HL-60/S4 treated with phorbol 12-myristate 13-acetate at 8.2 ng/mL for 4 days and 3 days (cell line): ENCODE results near the gene TENT5C.
"Not testable (repeated sequence)": the region's sequence is repeated elsewhere in the genome, so short reads cannot be mapped to it uniquely, and the experiment has no call there.

Experiments used
- in situ Hi-C: fragments of 300-500 bp; cut with MboI; formaldehyde crosslinking; loops from 2 replicates; pipeline ENCODE4 v1.15.0; 2022; ENCODE audit warnings: low sequenced_read_pairs

Gene TENT5C

GRCh38 chr1:117605774-117606648 is at the start of gene TENT5C:
TENT5C (plus strand) TSS chr1:117606048; CDS start chr1:117622869, 16,821 bp downstream.
- in situ Hi-C loops = no loop called here

DNA sequence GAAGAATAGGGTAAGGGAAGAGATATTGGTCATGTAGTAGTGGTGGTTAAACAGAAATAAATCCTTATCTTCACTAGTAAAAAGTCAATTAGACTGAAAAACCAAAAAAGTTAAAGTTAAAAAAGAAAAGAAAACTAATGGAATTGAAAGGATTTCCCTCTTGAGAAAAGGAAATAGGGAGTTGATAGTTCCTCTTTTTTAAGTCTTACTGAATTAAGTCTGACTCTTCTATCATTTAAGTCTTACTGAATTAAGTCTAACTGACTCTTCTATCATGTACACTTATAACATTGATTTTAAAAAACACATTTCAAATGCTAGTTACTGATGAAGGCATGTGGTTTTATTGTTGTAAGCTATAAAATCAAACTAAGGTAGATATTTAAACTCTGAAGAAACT is 49.5 kb upstream of the TENT5C start:
- in situ Hi-C loops = no loop called here

GRCh38 chr1:117556976-117557375 is 48.9 kb upstream of the TENT5C start:
- in situ Hi-C loops = no loop called here

GRCh38 chr1:117558451-117558850 is 47.4 kb upstream of the TENT5C start:
- in situ Hi-C loops = not testable (repeated sequence)

DNA sequence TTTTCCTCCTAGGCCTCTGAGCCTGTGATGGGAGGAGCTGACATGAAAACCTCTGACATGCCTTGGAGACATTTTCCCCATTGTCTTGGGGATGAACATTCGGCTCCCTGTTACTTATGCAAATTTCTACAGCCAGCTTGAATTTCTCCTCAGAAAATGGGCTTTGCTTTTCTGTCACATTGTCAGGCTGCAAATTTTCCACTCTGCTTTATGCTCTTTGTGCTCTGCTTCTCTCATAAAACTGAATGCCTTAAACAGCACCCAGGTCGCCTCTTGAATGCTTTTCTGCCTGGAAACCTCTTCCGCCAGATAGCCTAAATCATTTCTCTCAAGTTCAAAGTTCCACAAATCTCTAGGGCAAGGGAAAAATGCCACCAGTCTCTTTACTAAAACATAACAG is 46.7 kb upstream of the TENT5C start:
- in situ Hi-C loops = no loop called here

DNA sequence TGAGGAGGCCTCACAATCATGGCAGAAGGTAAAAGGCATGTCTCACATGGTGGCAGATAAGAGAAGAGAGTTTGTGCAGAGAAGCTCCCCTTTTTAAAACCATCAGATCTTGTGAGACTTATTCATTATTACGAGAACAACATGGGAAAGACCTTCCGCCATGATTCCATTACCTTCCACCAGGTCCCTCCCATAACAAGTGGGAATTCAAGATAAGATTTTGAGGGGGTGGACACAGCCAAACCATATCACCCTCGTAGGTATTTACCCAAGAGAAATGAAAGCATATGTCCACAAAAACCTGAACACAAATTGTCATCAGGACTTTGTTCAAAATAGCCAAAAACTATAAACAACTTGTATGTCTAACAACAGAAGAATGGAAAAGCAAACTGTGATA is 45.9 kb upstream of the TENT5C start:
- in situ Hi-C loops = no loop called here

DNA sequence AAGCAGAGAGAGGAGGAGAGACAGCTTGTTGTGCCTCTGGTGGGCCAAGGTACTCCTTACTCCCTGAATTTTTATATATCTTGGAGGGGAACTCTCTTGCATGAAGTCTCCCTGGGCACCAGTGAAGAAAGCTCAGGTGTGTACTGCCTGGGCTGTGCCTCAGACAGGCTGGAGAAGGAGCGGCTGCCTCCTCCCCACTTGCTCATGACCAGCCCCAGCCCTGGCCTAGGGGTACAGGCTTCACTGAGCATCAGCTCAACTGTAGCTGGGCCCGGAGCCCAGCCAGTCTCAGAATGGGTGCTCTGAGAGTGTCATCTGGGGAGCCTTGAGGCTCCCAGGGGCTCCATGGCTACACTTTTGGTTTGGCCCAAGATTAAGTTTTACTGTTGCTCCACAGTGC is 44.8 kb upstream of the TENT5C start:
- in situ Hi-C loops = no loop called here

DNA sequence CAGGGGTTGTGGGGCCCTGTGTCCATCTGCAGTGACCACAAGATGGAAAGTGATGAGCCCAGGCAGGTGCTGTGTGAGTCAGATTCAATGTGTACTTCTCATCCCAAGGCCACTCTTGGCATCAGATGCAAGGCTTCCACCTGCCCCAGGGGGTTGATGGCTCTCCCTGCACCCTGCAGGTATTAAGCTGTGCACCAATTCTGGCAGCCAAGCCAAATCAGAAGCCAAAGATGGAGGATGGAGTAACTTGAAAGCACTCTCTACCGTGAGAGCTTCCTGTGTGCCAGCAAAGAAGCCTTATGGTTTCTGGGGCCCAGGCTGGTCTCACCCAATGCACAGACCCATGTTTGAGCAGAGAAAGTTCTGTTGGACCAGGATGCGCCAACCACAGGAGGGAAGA is 44.3 kb upstream of the TENT5C start:
- in situ Hi-C loops = no loop called here

- in situ Hi-C loops = no loop called here
Measured at GRCh38 chr1:117562581-117563491, 43.0 kb upstream of the TENT5C start.

GRCh38 chr1:117563492-117563875 is 42.4 kb upstream of the TENT5C start:
- in situ Hi-C loops = no loop called here

DNA sequence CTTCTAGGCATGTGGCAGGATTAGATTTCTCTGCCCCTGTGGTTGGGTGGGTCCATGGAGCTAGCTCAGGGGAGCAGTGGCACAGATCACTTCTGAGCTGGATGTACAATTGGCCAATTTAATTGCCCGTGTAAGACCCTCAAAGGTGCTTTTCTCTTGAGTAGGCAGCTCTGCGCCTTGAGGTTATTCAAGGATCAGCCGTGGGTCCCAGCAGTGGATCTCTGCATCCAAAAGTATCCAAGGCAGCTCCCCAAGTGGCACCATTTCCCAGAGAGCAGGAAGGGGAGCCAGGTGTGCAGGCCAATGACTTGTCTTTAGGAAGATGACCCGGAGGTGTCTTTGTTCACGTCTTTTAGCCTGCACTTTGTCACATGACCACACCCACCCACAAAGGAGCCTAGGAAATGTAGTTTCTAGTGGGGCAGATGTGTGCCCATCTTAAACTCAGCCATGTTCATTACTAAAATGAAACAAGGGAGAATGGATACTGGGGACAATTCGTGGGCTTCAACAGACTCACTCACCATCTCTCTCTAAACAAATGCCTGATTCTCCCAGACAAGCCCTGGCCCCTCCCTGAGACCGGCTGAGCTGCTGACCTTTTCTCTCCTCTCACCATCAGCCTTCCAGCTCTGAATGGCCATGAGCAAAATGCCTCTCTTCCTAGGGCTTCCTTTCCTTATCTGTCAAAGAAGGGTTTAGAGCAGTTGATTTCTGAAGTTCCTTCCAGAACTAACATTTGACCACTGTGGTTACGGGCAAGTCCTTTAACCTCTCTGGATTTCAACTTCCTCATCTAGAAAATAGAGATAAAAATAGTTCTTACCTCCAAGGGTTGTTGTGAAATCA is 41.4 kb upstream of the TENT5C start:
- in situ Hi-C loops = no loop called here

- in situ Hi-C loops = no loop called here
Measured at GRCh38 chr1:117565076-117565556, 40.7 kb upstream of the TENT5C start.

DNA sequence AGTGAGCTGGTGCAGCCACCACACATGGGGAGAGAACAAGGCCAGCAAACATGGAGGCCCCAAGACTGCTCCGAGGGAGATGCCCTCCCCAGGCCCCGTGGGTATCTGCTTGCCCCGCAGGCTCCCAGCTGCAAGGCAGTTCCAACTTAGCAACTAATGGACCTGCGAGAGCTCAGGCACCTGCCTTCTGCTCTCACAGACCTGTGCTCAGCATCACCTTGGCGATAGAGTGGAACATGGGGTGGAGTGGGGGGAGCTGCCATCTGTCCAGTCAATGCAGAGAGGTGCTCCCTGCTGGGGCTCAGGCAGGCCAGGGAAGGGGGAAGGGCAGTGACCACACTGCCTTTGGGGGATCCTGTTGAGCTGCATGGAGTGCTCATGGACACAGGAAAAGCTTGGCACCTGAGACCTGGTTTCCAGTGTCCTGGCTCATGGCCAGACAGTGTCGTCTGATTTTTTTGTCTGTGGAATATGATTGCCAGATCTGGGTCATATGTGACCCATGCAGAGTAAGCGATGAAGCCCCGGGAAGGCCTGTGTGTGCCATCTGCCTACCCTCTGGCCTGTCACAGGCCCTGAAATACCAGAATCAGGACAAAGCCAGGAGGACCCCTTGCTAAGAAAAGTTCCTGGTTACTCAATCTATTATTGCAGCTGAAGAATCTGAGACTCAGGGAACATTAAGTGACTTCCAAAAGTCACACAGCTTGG is 39.9 kb upstream of the TENT5C start:
- in situ Hi-C loops = no loop called here

DNA sequence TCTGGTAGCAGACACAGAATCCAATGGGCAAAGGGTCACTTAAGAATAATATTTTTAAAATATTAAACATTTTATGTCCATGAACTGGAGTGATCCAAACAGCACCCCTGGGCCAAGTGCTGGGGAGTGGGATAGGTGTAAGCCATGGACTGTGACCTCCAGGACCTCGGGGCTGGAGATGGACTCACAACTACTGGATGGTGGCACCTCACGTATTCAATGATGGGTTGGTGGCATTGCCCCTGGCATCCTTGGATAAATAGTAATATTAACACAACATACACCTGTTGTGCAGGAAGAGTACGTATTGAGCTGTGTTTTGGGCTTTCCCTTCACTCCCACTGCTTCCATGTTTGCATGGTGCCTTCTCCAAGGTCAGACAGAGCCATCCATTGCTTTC is 39.3 kb upstream of the TENT5C start:
- in situ Hi-C loops = no loop called here

DNA sequence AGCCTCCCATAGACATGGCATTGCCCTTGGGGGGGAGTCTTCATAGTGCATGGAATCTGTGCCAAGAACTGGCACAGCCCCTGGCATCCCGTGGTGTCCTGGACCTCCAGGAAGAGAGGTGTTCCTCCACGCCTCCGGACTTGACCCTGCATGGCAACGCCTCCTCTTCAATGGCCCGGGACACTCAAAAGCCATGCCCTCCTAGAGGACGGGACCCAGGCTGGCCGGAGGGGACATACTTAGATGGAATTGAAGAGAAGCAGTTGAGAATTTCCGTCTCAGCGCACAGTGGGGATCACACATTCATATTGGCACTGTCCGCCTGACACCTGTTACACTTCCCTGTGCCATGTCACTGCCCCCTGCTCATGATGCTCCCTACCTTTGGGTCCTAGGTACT is 38.4 kb upstream of the TENT5C start:
- in situ Hi-C loops = no loop called here

- in situ Hi-C loops = no loop called here
Measured at GRCh38 chr1:117567976-117568375, 37.9 kb upstream of the TENT5C start.

GRCh38 chr1:117568999-117569398 is 36.8 kb upstream of the TENT5C start:
- in situ Hi-C loops = no loop called here

GRCh38 chr1:117569856-117570255 is 36.0 kb upstream of the TENT5C start:
- in situ Hi-C loops = no loop called here

DNA sequence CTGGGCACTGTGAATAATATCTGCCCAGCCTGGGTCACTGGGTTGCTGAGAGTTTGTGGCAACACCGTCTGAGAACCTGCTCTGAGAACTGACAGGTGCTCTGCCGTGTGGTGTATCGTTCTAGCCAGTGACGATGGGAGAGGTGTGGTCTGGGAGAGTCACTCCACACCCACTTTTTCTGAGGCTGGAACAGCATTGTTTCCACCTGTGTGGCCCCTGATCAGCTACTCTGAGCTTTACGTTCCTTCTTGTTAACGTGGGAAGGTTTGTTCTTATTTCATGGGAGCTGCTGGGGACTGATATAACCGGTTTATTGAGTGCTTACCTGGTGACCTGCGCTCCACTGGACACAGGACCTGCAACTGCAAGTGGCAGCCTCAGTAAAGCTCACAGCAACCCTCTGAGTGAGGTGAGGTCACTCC is 34.8 kb upstream of the TENT5C start:
- in situ Hi-C loops = no loop called here

DNA sequence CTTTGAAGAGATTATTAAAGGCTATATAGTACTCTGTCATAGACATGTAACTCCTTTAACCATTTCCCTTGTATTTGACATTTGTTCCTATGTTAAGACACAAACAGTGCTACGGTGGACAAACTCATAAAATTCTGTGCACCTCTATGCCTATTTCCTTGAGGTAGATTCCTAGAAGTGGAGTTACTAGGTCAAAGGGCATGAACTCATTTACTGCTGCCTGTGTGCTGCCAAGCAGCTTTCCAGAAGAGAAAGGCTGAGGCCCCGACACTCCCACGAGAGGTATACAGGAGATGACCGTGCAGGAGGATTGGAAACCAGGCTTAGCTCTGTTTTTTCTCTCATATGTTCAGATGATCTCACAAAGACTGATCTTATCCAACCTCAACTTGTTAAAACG is 34.4 kb upstream of the TENT5C start:
- in situ Hi-C loops = no loop called here
